ENCODE data around the gene SLC2A6.

DNA sequence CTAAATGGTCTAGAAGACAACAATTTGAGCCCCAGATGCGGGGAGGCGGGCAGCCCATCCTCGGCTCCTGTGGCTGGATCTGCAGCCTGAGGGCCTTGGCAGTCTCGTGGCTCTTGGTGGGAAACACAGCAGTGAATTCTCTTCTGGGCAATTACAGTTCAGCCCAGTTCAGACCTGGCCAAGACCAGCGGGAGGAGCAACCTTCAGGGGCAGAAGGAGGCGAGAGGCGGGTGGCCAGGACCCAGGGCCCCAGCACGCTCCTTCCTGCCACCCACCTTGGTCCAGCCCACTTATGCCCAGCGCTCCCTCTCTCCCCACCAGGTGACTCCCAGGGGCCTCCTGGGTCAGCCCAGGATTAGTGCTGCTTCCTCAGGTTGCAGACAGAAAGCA lies 38.1 kb upstream of the SLC2A6 start:
- TF ChIP-seq, protein P1, sequence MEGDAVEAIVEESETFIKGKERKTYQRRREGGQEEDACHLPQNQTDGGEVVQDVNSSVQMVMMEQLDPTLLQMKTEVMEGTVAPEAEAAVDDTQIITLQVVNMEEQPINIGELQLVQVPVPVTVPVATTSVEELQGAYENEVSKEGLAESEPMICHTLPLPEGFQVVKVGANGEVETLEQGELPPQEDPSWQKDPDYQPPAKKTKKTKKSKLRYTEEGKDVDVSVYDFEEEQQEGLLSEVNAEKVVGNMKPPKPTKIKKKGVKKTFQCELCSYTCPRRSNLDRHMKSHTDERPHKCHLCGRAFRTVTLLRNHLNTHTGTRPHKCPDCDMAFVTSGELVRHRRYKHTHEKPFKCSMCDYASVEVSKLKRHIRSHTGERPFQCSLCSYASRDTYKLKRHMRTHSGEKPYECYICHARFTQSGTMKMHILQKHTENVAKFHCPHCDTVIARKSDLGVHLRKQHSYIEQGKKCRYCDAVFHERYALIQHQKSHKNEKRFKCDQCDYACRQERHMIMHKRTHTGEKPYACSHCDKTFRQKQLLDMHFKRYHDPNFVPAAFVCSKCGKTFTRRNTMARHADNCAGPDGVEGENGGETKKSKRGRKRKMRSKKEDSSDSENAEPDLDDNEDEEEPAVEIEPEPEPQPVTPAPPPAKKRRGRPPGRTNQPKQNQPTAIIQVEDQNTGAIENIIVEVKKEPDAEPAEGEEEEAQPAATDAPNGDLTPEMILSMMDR (IDR thresholded peaks at IDR 0.05 in 4 of 5, conservative IDR thresholded peaks at IDR 0.05 in 1 of 5): no peak
- TF ChIP-seq POLR2A (IDR thresholded peaks at IDR 0.05): no peak
